HG03521 (cell line): ENCODE data around the gene DNTT.
A peak's percentile ranks its signal among the peaks of the same experiment; 100 is the strongest.

Source experiments
- ATAC-seq: cut with Tn5 transposase; IDR thresholded peaks from one replicate; pipeline ENCODE4 v1.9.1; 2021; ENCODE audit warnings: mild to moderate bottlenecking, moderate library complexity; ENCODE audit not compliant: unreplicated experiment

The DNTT gene

GRCh38 chr10:96374004-96374403 lies 69.8 kb downstream of the DNTT start:
- no peak for ATAC-seq

GRCh38 chr10:96374639-96374984 lies 70.4 kb downstream of the DNTT start:
- no peak for ATAC-seq

- peak; percentile 68 for ATAC-seq
Measured at GRCh38 chr10:96374985-96375830, 71.0 kb downstream of the DNTT start.

GRCh38 chr10:96376483-96376882 lies 72.2 kb downstream of the DNTT start:
- no peak for ATAC-seq

GRCh38 chr10:96377816-96378294 lies 73.6 kb downstream of the DNTT start:
- no peak for ATAC-seq

- no peak for ATAC-seq
Measured at GRCh38 chr10:96378741-96379140, 74.5 kb downstream of the DNTT start.

GRCh38 chr10:96379758-96380157 lies 75.5 kb downstream of the DNTT start:
- no peak for ATAC-seq

GRCh38 chr10:96380821-96381220 lies 76.6 kb downstream of the DNTT start:
- no peak for ATAC-seq

GRCh38 chr10:96384506-96384905 lies 80.3 kb downstream of the DNTT start:
- ATAC-seq: no peak

- no peak for ATAC-seq
Measured at GRCh38 chr10:96387161-96387560, 82.9 kb downstream of the DNTT start.

GRCh38 chr10:96387601-96388000 lies 83.4 kb downstream of the DNTT start:
- no peak for ATAC-seq
